ENCODE data around the gene KRT79.
"Not testable (repeated sequence)": the region's sequence is repeated elsewhere in the genome, so short reads cannot be mapped to it uniquely, and the experiment has no call there.

Gene KRT79

GRCh38 chr12:52833922-52834726, at the start of gene KRT79:
Gene KRT79, minus strand, starts transcription at chr12:52834311. Its CDS starts 51 bp downstream, at chr12:52834260.
- no peak for TF ChIP-seq CTCF (IDR thresholded peaks at IDR 0.05; ENCODE audit: insufficient read depth, missing control alignments)
- FAIRE-seq (no peak), DNase-seq (ENCODE audit: insufficient read length, low spot score) (no peak)

- not testable (repeated sequence) for DNase-seq (ENCODE audit: insufficient read length, low spot score); FAIRE-seq
These were observed 46.4 kb upstream of the KRT79 start for GRCh38 chr12:52880499-52880898.

GRCh38 chr12:52879394-52880351, 45.6 kb upstream of the KRT79 start:
- DNase-seq (ENCODE audit: insufficient read length, low spot score) (peak; percentile 73), FAIRE-seq (no peak)
- peak; percentile 89 for TF ChIP-seq CTCF (IDR thresholded peaks at IDR 0.05; ENCODE audit: insufficient read depth, missing control alignments)

GRCh38 chr12:52878507-52879393, 44.6 kb upstream of the KRT79 start:
- no peak for FAIRE-seq
- no peak for DNase-seq (ENCODE audit: insufficient read length, low spot score)
- TF ChIP-seq CTCF (IDR thresholded peaks at IDR 0.05; ENCODE audit: insufficient read depth, missing control alignments) = no peak

- DNase-seq (ENCODE audit: insufficient read length, low spot score) = no peak
- FAIRE-seq = no peak
- TF ChIP-seq CTCF (IDR thresholded peaks at IDR 0.05; ENCODE audit: insufficient read depth, missing control alignments) = no peak
These were observed 43.1 kb upstream of the KRT79 start for GRCh38 chr12:52877242-52877641.

GRCh38 chr12:52876372-52876771, 42.3 kb upstream of the KRT79 start:
- no peak for FAIRE-seq
- no peak for DNase-seq (ENCODE audit: insufficient read length, low spot score)
- TF ChIP-seq CTCF (IDR thresholded peaks at IDR 0.05; ENCODE audit: insufficient read depth, missing control alignments) = no peak
